H1 (cell line): Measurements from ENCODE around the gene CD48. TPM values are rescaled to one million over a fixed set of nuclear protein-coding genes. Genes with fewer than 3 reads are reported as not detected.

Experiments
- EGR1 ChIP-seq: IDR thresholded peaks from 2 replicates; pipeline ENCODE4 v1.6.1; 2011; ENCODE audit warnings: low read depth, low read length, borderline replicate concordance
- GTF2F1 ChIP-seq: IDR thresholded peaks from 2 replicates; pipeline ENCODE4 v1.6.1; 2012; ENCODE audit warnings: low read depth, low read length, improper control_type of control experiment, borderline replicate concordance
- MAFK ChIP-seq: IDR thresholded peaks from 2 replicates; pipeline ENCODE4 v1.6.1; 2012; ENCODE audit warnings: low read depth, mild to moderate bottlenecking, improper control_type of control experiment, low read length
- POU5F1 ChIP-seq: IDR thresholded peaks from 2 replicates; pipeline ENCODE4 v1.6.1; 2011; ENCODE audit warnings: low read depth, mild to moderate bottlenecking, low read length, moderate library complexity
- SIN3A ChIP-seq, 2 experiments: IDR thresholded peaks in 1 of 2; conservative IDR thresholded peaks in 1 of 2; 2 replicates each; pipeline ENCODE4 v1.6.1; 2011 to 2012; ENCODE audit warnings: low read length in 2 of 2, improper control_type of control experiment in 1 of 2, low read depth in 1 of 2, mild to moderate bottlenecking in 1 of 2
- SP4 ChIP-seq: IDR thresholded peaks from 2 replicates; pipeline ENCODE4 v1.6.1; 2012; ENCODE audit warnings: low read length, inconsistent platforms
- ZNF274 ChIP-seq: IDR thresholded peaks from 2 replicates; pipeline ENCODE4 v1.7.0; 2012; ENCODE audit warnings: low read length, borderline replicate concordance; ENCODE audit errors: extremely low read depth
- polyA plus RNA-seq, 7 experiments: library from polyadenylated mRNA; depleted of rRNA in 3 of 7; stranded (reverse) in 5 of 7; unstranded in 2 of 7; fragments of >200 nt in 5 of 7; fragments of 200-250 nt in 2 of 7; gene quantifications; 1 replicate in 5 of 7; 2 replicates in 1 of 7; 4 replicates in 1 of 7; pipeline versions ENCODE4 v1.2.1 to v1.2.3, GENCODE V29; 2011 to 2013; ENCODE audit warnings: missing spikeins in 2 of 7, mixed read lengths in 2 of 7
- total RNA-seq: library from RNA; stranded (reverse); fragmentation: NEBNext Ultra II Directional; extraction: Animal tissue kit (Norgen Biotek cat#: 25700); gene quantifications from 2 replicates; pipeline ENCODE4 v1.2.1, GENCODE V29; 2021

CD48 gene
- total and polyA plus RNA-seq, 2 of the 8 experiments (the other 6 are each of a cell fraction or from before 2014, with no cell fraction given) = 0.08 TPM; not detected in 1

DNA sequence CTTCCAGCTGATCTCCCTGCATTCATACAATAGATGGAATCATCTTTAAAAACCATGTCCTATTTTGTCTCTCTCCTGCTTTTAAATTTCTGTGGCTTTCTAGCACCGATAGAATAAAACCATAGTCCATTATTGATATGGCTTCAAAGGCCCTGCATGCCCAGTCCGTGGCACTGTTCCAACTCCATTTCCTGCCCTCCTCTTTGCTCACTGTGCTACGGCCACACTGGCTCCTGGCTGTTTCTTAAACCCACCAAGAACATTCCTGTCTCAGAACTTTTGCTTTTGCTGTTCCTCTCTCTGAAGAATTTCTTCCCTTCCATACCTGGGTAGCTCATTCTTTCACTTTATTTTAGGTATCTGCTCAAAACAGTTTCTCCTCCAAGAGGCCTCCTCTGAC is 72.0 kb downstream of the CD48 start (continued):
- TF ChIP-seq EGR1 (no peak), SP4 (no peak), POU5F1 (no peak), MAFK (no peak), ZNF274 (no peak), SIN3A (conservative IDR thresholded peaks at IDR 0.05 in 1 of 2, IDR thresholded peaks at IDR 0.05 in 1 of 2; ENCODE audit: low read depth in 1 of 2, low read length in 2 of 2) (no peak), GTF2F1 (no peak)
